Tibial nerve (tissue), 4 donors: ENCODE measurements around the gene GNG7. TPM values are rescaled to one million over a fixed set of nuclear protein-coding genes. Genes with fewer than 3 reads are reported as not detected.
A peak's percentile ranks its signal among the peaks of the same experiment; 100 is the strongest.
"Not testable (repeated sequence)": the region's sequence is repeated elsewhere in the genome, so short reads cannot be mapped to it uniquely, and the experiment has no call there.

Experiments
- DNase-seq, 2 donors: peaks; one replicate each; pipeline ENCODE4 v3.0.0-alpha.2; 2019; ENCODE audit warnings: low spot score in 2 of 2
- H3K27ac ChIP-seq, 4 donors: fragments of 200-600 bp; sonication (generic) in 3 of 4; one replicate each; pipeline ENCODE4 v1.5.1; 2017 to 2019; ENCODE audit warnings: mild to moderate bottlenecking in 1 of 4
- H3K27me3 ChIP-seq, 2 donors: fragments of 200-600 bp; sonication (generic) in 1 of 2; one replicate each; pipeline versions ENCODE4 v1.5.1 to v1.6.0; 2017 to 2019
- H3K36me3 ChIP-seq, 3 donors: fragments of 200-600 bp; sonication (generic); one replicate each; pipeline ENCODE4 v1.5.1; 2018 to 2019
- H3K4me1 ChIP-seq, 4 donors: fragments of 200-600 bp; sonication (generic) in 3 of 4; one replicate each; pipeline ENCODE4 v1.5.1; 2017 to 2019
- H3K4me3 ChIP-seq, 4 donors: fragments of 200-600 bp; sonication (generic) in 3 of 4; one replicate each; pipeline ENCODE4 v1.5.1; 2017 to 2019; ENCODE audit warnings: mild to moderate bottlenecking in 1 of 4, moderate library complexity in 1 of 4
- H3K9me3 ChIP-seq, 4 donors: fragments of 200-600 bp; sonication (generic) in 3 of 4; one replicate each; pipeline ENCODE4 v1.5.1; 2017 to 2019
- EP300 ChIP-seq, 2 donors: sonication (generic); formaldehyde crosslinking; IDR thresholded peaks; one replicate each; pipeline ENCODE4 v1.6.1; 2017; ENCODE audit warnings: antibody characterized with exemption in 2 of 2, mild to moderate bottlenecking in 1 of 2
- POLR2A ChIP-seq, 2 donors: fragments of 450-650 bp; IDR thresholded peaks; one replicate each; pipeline ENCODE4 v1.6.1; 2017; ENCODE audit warnings: antibody characterized with exemption in 2 of 2, mild to moderate bottlenecking in 2 of 2, moderate library complexity in 2 of 2
- WGBS, 2 donors: methylation state at CpG; one replicate each; pipeline ENCODE4 v1.1.5; 2018; 5-methylcytosine and 5-hydroxymethylcytosine counted together
- total RNA-seq, 4 donors: library from RNA; depleted of rRNA; stranded (reverse); fragments of >200 nt; gene quantifications; one replicate each; pipeline ENCODE4 v1.1.0, GENCODE V29; 2016
- TF ChIP-seq, protein P1 (sequence below), 5 experiments: fragments of 200-600 bp in 3 of 5; fragments of 450-650 bp in 2 of 5; sonication (generic) in 3 of 5; IDR thresholded peaks; one replicate each; pipeline ENCODE4 v1.5.1; 2016 to 2019; ENCODE audit warnings: antibody characterized with exemption in 5 of 5, mild to moderate bottlenecking in 3 of 5, moderate library complexity in 2 of 5

The GNG7 gene
- total RNA-seq, 4 donors from 2014 or later: 2.6 to 5.3 (median 3.5) TPM

DNA sequence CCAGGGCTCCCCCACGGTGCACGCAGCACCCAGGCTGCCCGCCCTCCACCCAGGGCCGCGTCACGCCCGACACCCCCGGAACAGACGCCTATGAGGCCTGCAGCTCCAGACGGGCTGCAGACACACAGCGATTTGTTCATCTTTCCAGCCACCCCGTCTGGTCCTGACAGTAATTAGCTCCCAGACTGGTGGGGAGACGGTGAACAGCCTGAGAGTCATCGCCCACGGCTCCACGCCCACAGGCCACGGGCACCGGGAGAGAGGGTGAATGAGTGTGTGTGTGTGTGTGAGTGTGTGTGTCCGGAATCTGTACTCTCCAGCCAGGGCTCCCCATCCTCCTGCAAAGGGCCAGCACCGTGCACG is 208.4 kb downstream of the GNG7 start:
- TF ChIP-seq POLR2A (IDR thresholded peaks at IDR 0.05) (no peak), EP300 (IDR thresholded peaks at IDR 0.05) (no peak)
- TF ChIP-seq, protein P1, sequence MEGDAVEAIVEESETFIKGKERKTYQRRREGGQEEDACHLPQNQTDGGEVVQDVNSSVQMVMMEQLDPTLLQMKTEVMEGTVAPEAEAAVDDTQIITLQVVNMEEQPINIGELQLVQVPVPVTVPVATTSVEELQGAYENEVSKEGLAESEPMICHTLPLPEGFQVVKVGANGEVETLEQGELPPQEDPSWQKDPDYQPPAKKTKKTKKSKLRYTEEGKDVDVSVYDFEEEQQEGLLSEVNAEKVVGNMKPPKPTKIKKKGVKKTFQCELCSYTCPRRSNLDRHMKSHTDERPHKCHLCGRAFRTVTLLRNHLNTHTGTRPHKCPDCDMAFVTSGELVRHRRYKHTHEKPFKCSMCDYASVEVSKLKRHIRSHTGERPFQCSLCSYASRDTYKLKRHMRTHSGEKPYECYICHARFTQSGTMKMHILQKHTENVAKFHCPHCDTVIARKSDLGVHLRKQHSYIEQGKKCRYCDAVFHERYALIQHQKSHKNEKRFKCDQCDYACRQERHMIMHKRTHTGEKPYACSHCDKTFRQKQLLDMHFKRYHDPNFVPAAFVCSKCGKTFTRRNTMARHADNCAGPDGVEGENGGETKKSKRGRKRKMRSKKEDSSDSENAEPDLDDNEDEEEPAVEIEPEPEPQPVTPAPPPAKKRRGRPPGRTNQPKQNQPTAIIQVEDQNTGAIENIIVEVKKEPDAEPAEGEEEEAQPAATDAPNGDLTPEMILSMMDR (IDR thresholded peaks at IDR 0.05): no peak
- Histone ChIP-seq H3K4me1 (peaks cover 0 to 53% (median 28%) of the 10 kb centered on the region in 4 donors), H3K36me3 (no peaks in the 10 kb centered on the region), H3K9me3 (no peaks in the 10 kb centered on the region), H3K4me3 (peak overlapping the region in 3 of 4 donors; percentile 31 to 64 (median 43)), H3K27ac (peak overlapping the region in 2 of 4 donors; percentile 55 to 89), H3K27me3 (peaks cover 0 to 12% of the 10 kb centered on the region in 2 donors)
- no peak for DNase-seq
- WGBS, 2 donors: 28 to 35% methylated on average over 21 of the region's 21 CpGs

GRCh38 chr19:2493448-2493847 is 209.0 kb downstream of the GNG7 start:
- not testable (repeated sequence) for DNase-seq, H3K9me3 ChIP-seq, H3K4me3 ChIP-seq, H3K36me3 ChIP-seq
- Histone ChIP-seq H3K27ac (peak overlapping the region in 1 of 4 donors; percentile 89), H3K4me1 (peaks cover 0 to 59% (median 33%) of the 10 kb centered on the region in 4 donors), H3K27me3 (peaks cover 0 to 12% of the 10 kb centered on the region in 2 donors)
- WGBS, 2 donors: 77 to 82% methylated on average over 14 of the region's 14 CpGs

GRCh38 chr19:2492870-2493269 is 209.6 kb downstream of the GNG7 start:
- Histone ChIP-seq H3K4me3 (no peak overlapping the region), H3K9me3 (no peaks in the 10 kb centered on the region), H3K4me1 (peaks cover 0 to 65% (median 39%) of the 10 kb centered on the region in 4 donors), H3K27ac (peak overlapping the region in 2 of 4 donors; percentile 22 to 36), H3K36me3 (no peaks in the 10 kb centered on the region), H3K27me3 (peaks cover 0 to 12% of the 10 kb centered on the region in 2 donors)
- TF ChIP-seq, protein P1 (IDR thresholded peaks at IDR 0.05): no peak
- TF ChIP-seq EP300 (IDR thresholded peaks at IDR 0.05): no peak
- no peak for TF ChIP-seq POLR2A (IDR thresholded peaks at IDR 0.05)
- no peak for DNase-seq
- WGBS, 2 donors: 66 to 67% methylated on average over 8 of the region's 8 CpGs

- Histone ChIP-seq H3K9me3 (no peaks in the 10 kb centered on the region), H3K4me3 (no peak overlapping the region), H3K27ac (peak overlapping the region in 1 of 4 donors; percentile 5), H3K36me3 (no peaks in the 10 kb centered on the region), H3K4me1 (peaks cover 0 to 65% (median 39%) of the 10 kb centered on the region in 4 donors), H3K27me3 (peaks cover 0 to 12% of the 10 kb centered on the region in 2 donors)
- WGBS, 2 donors: 54 to 56% methylated on average over 20 to 21 of the region's 23 CpGs
- DNase-seq: no peak
- no peak for TF ChIP-seq POLR2A (IDR thresholded peaks at IDR 0.05)
- TF ChIP-seq, protein P1 (IDR thresholded peaks at IDR 0.05): no peak
- peak in 1 of 2 donors; percentile 10 for TF ChIP-seq EP300 (IDR thresholded peaks at IDR 0.05)
These were observed 211.2 kb downstream of the GNG7 start for GRCh38 chr19:2491130-2491801.

DNA sequence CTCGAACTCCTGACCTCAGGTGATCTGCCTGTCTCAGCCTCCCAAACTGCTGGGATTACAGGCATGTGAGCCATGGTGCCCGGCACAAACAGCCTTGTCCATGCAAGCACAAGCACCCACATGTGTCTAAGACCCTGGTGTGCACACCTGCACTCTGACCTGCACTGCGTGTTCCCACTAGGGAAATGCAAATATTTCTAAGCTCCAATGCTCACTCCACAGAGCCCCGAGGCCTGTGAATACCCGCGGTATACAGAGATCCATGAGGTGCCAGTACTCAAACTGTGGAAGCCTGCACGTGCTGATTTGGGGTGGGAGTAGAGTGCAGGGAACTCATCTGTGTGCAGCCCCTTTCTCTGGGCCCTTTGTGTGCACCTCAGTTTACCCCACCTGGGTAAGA is 211.8 kb downstream of the GNG7 start:
- Histone ChIP-seq H3K27ac (no peak overlapping the region), H3K27me3 (peaks cover 0 to 12% of the 10 kb centered on the region in 2 donors), H3K36me3 (no peaks in the 10 kb centered on the region), H3K9me3 (no peaks in the 10 kb centered on the region), H3K4me1 (peaks cover 0 to 59% (median 34%) of the 10 kb centered on the region in 4 donors), H3K4me3 (no peak overlapping the region)
- no peak for DNase-seq
- WGBS, 2 donors: 74 to 80% methylated on average over 7 of the region's 7 CpGs
- TF ChIP-seq POLR2A (IDR thresholded peaks at IDR 0.05): no peak
- TF ChIP-seq, protein P1 (IDR thresholded peaks at IDR 0.05): no peak
- TF ChIP-seq EP300 (IDR thresholded peaks at IDR 0.05): no peak
